Measurements from ENCODE around the gene AFAP1.

GRCh38 chr4:7864685-7865084 is 75.0 kb downstream of the AFAP1 start:
- TF ChIP-seq RAD21 (IDR thresholded peaks at IDR 0.05; ENCODE audit: low read length), result no peak
- no peak for TF ChIP-seq CTCF (conservative IDR thresholded peaks at IDR 0.05; ENCODE audit: low read depth, low read length)
- no peak for TF ChIP-seq POLR2A (IDR thresholded peaks at IDR 0.05; ENCODE audit: low read depth, low read length)
- TF ChIP-seq MAZ (IDR thresholded peaks at IDR 0.05; ENCODE audit: borderline replicate concordance, low read depth, low read length), result no peak

Measured in IMR-90 (cell line).